IPS DF 4.7 (cell line): ENCODE data around the gene B3GLCT.

ENCODE experiments used
- DNase-seq: peaks from one replicate; pipeline ENCODE4 v3.0.0-alpha.2; 2013; ENCODE audit warnings: low spot score; ENCODE audit errors: extremely low read depth

Gene B3GLCT

DNA sequence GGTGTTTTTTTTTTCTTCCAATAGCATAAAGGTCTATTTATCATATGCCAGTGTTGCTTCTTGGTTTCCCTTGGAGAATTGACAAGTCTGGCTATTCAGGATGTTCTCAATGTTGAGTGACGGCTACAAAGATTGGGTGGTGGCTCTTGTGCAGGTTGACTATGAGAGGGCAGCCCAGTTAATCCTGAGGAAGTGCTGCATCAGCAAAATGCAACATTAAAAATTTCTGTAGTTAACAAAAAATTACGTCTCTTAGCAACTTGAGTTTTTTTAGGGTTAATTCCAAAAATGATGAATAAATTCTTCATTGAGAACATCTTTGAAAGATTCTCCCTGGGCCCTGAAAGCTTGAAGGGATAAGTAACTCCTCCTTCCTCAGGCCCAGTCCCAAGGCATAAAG, 147.1 kb downstream of the B3GLCT start:
- no peak for DNase-seq

DNA sequence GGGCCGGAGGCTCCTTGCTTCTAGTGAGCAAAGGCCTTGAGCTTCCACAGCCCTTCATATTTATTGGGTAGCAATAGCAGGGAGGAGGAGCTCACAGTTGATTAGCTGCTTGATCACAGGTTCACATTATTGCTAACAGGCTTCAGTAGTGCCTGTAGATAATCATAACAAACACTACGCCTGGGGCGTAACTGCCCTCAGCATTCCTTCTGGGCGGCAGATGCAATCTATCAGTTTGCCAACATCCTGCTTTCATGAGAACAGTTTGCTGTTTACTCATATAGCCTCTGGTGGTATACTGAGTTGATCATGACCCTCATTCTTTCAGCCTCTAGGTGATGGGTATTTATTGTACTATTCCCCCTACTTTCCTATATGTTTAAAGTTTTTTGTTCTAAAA, 149.4 kb downstream of the B3GLCT start:
- DNase-seq, result no peak

GRCh38 chr13:31350560-31350959, 150.8 kb downstream of the B3GLCT start:
- DNase-seq, result no peak

DNA sequence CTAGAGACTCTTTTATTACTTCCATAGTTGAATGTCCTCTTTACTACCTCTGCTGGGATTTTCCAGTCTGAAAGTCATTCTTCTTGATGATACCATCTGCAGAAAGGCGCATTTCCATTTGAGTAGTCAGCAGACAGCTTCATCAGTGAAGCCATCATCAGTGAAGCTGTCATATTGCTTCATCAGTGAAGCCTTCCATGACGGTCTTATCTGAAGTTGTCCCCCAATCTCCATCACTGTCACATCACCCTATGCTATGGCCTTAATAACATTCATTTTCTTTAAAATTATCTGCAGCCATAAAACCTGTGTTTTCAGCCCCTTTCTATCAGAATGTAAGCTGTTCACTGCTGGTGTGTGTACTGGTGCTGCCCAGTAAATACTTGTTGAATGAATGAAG, 151.6 kb downstream of the B3GLCT start:
- DNase-seq, result no peak

GRCh38 chr13:31352467-31352866, 152.7 kb downstream of the B3GLCT start:
- DNase-seq, result no peak

- no peak for DNase-seq
Measured at GRCh38 chr13:31355001-31355400, 155.2 kb downstream of the B3GLCT start.

DNA sequence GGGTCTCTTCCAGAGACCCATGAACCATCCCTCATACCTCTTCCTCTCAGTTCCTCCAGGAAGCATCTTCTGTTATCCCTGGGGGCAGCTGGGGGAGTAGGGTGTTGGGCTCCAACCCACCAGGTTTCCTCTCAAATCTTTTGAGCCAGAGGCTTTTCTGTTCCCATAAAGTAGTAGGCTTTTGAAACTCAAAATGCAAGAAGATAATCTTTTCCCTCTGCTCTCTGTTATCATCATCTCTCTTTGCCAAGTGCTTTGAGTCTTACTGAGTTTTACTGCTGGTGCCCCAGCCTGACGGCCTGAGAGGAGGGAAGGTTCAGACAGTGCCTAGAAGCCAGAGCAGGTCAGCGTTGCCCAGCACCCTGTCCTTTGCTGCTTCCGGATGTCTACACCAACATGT, 157.2 kb downstream of the B3GLCT start:
- no peak for DNase-seq

DNA sequence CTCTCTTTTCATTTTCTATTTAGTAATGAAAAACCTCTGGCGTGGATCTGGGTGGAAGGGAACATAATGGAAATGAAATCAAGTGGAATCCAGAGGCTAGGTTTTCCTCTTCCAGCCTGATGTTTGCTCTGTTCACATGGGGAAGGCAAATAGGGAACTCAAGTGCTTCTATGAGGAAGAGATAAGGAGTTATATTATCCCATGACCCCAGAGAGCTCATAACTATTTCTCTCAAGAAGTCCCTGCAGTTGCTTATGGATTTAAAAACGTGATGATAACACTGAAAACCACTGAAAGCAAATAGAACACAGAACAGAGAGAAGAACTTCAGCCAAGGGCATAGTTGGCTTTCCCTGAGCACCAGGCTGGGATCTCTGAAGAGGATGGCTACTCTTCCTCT, 157.8 kb downstream of the B3GLCT start:
- no peak for DNase-seq

- DNase-seq, result no peak
Measured at GRCh38 chr13:31361673-31362072, 161.9 kb downstream of the B3GLCT start.

- no peak for DNase-seq
Measured at GRCh38 chr13:31365630-31366029, 165.9 kb downstream of the B3GLCT start.

DNA sequence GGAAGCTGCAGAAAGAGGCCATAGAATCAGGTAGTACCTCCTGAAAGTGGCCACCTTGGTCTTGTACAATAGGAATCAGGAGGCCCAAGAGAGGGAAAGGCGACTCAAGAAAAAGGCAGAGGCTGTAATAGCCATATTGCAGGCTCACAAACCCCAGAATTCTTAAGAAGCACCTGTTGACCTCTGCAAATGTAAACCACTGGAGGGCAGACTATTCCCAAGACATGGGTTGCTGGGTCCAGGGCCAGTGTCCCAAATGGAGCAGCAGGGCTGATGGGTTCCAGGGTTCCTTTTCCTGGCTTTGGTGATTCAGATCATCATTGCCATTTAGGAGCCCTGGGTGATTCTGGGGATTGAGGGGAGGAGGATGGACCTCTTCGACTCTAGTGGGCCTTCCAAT, 167.6 kb downstream of the B3GLCT start:
- DNase-seq, result no peak

- no peak for DNase-seq
Measured at GRCh38 chr13:31369213-31369612, 169.4 kb downstream of the B3GLCT start.

DNA sequence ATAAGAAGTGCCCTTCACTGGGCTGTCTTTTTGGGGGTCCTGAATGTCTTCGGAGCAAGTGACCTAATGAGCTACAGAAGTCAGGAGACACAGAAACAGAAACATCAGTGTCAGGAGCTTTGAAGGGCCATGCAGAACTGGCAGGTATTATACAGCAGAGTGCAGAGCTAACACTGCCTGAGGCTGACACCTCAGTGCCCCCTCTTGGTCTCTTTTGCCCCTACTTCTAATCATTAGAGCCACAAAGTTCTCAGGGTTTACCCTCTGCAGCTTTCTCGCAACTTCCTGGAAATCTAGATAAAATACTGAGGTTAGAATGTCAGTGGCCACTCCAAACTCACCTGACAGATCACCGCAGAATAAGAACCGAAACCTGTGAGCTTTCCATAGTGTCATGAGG, 172.7 kb downstream of the B3GLCT start:
- no peak for DNase-seq

DNA sequence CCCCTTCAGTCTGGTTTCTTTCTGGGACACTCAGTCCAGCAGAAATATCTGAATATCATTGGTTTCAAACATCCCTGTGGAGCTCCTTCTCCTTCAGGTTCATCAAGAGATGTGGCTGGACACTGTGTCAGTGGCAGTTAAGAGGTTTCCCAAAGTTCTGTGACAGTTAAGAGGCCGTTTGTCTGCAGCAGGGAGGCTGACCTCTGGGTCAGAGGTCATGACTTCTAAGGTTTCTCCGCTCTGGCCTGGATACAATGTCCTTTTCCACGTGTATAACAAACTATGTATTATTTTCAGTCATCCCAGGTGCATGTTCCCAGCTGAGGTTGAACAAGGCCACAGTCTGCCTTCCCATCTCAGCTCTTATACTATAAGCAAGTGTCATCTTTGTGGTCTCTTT, 174.9 kb downstream of the B3GLCT start:
- no peak for DNase-seq

DNA sequence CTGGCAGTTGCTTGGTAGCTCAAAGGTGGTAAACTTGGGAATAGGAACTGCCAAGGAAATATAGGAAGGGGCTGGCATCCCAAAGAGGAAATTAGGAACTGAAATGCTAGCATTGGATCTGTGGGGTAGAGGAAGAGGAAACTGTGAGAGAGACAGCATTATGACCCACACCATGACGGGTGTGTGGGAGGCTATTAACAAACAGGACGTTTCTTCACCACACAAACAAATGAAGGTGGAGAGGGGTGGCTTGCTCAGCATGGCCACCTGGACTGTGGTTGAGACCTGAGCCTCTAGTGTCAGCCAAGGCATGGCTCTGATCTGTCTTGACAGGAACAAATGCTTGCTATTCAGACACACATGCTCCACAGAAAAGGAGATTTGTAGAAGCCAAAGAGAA, 178.2 kb downstream of the B3GLCT start:
- DNase-seq, result no peak

GRCh38 chr13:31380715-31381114, 180.9 kb downstream of the B3GLCT start:
- DNase-seq, result no peak
